ENCODE measurements around the gene EIF2D. TPM values are rescaled to one million over a fixed set of nuclear protein-coding genes. Genes with fewer than 3 reads are reported as not detected.

The EIF2D gene
- total and polyA plus RNA-seq, 2 of the 4 experiments (the other 2 are of a cell fraction), result 64.3 to 69.4 TPM

- TF ChIP-seq, protein P1, sequence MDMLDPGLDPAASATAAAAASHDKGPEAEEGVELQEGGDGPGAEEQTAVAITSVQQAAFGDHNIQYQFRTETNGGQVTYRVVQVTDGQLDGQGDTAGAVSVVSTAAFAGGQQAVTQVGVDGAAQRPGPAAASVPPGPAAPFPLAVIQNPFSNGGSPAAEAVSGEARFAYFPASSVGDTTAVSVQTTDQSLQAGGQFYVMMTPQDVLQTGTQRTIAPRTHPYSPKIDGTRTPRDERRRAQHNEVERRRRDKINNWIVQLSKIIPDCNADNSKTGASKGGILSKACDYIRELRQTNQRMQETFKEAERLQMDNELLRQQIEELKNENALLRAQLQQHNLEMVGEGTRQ (IDR thresholded peaks at IDR 0.05; ENCODE audit: low read depth, low read length), result no peak
Measured at GRCh38 chr1:206586501-206587445, 25.5 kb downstream of the EIF2D start (continued).

GRCh38 chr1:206584683-206585082, 27.6 kb downstream of the EIF2D start:
- in situ Hi-C loops (cut with MboI; ENCODE audit: low sequenced_read_pairs) (loop anchor here (5.0 kb wide), 2 partner anchors 37 to 97 kb away; no protein-coding TSS in a partner anchor), intact Hi-C loops (cut with micrococcal nuclease) (no loop called here), dilution Hi-C loops (cut with HindIII; ENCODE audit: low sequenced_read_pairs, unreplicated experiment) (no loop called here)
- no peak overlapping the region for H2AK5ac ChIP-seq (ENCODE audit: low read depth, low read length)
- ChIA-PET POLR2A (ENCODE audit: unreplicated experiment) (no interaction called here), CTCF (interaction anchor here (0.9 to 2.3 kb wide), 4 partner anchors 40 to 94 kb away, joined by 3 to 15 read pairs (median 6); no protein-coding TSS in a partner anchor)
- H3K9me3 ChIP-seq (ENCODE audit: control insufficient read depth, insufficient read depth, low read length), result no peaks in the 10 kb centered on the region
- DNase-seq (no peak), ATAC-seq (ENCODE audit: low read depth) (no peak)
- H3K56ac ChIP-seq (ENCODE audit: extremely low read depth, insufficient read depth, low read length), result no peak overlapping the region
- no peak overlapping the region for H3K4ac ChIP-seq (ENCODE audit: low read depth, low read length)
- no peak overlapping the region for H3K27ac ChIP-seq (ENCODE audit: insufficient read depth, low read length)
- no TSS peak for BruUV-seq (replicated peaks)
- H3K27me3 ChIP-seq (ENCODE audit: control insufficient read depth, insufficient read depth, low read length), result no peaks in the 10 kb centered on the region
- no peak overlapping the region for H4K8ac ChIP-seq (ENCODE audit: low read depth in 2 of 2, low read length in 2 of 2)
- no peak overlapping the region for H3K18ac ChIP-seq (ENCODE audit: low read depth, low read length)
- 86% methylated on average over 1 of the region's 4 CpGs; no CpG with 5 or more reads in 1 of the 2 experiments for WGBS, 2 experiments (ENCODE audit: extremely low coverage in 2 of 2, insufficient read length in 1 of 2)
- H3K4me3 ChIP-seq (ENCODE audit: insufficient read depth, low read depth, low read length), result no peak overlapping the region
- peaks cover 8% of the 10 kb centered on the region; the same call in 1 of the 2 replicates for H3K9me1 ChIP-seq (ENCODE audit: insufficient read depth, low read length)
- H3K4me1 ChIP-seq (ENCODE audit: control insufficient read depth, insufficient read depth, low read length), result peaks cover 13% of the 10 kb centered on the region
- H3K36me3 ChIP-seq (ENCODE audit: control insufficient read depth, insufficient read depth, low read length), result peaks cover 2% of the 10 kb centered on the region; the same call in 1 of the 2 replicates
- H4K5ac ChIP-seq (ENCODE audit: low read depth, low read length), result no peak overlapping the region
- H3K79me1 ChIP-seq (ENCODE audit: low read depth in 1 of 2, low read length in 2 of 2), result peaks cover 0 to 6% of the 10 kb centered on the region in 2 experiments; a peak in 1 of 4 replicates
- H4K20me1 ChIP-seq (ENCODE audit: insufficient read depth, low read length), result no peaks in the 10 kb centered on the region
- no peak overlapping the region for H3K9ac ChIP-seq (ENCODE audit: low read depth, low read length)
- no peak for TF ChIP-seq RAD21 (IDR thresholded peaks at IDR 0.05; ENCODE audit: low read length)
- TF ChIP-seq RCOR1 (IDR thresholded peaks at IDR 0.05; ENCODE audit: insufficient replicate concordance, low read length), result no peak
- no peak for TF ChIP-seq SMC3 (IDR thresholded peaks at IDR 0.05; ENCODE audit: low read depth, low read length)
- TF ChIP-seq, protein P1 (IDR thresholded peaks at IDR 0.05; ENCODE audit: low read depth, low read length), result no peak
- TF ChIP-seq CEBPB (IDR thresholded peaks at IDR 0.05; ENCODE audit: low read depth, low read length), result no peak
- TF ChIP-seq MXI1 (IDR thresholded peaks at IDR 0.05; ENCODE audit: borderline replicate concordance, low read depth, low read length), result no peak
- TF ChIP-seq RFX5 (IDR thresholded peaks at IDR 0.05; ENCODE audit: low read depth, low read length), result no peak
- no peak for TF ChIP-seq FOS (IDR thresholded peaks at IDR 0.05; ENCODE audit: low read depth, low read length)
- no peak for TF ChIP-seq CHD1 (IDR thresholded peaks at IDR 0.05; ENCODE audit: low read depth, low read length)
- TF ChIP-seq NFE2L2 (IDR thresholded peaks at IDR 0.05; ENCODE audit: low read depth, low read length), result no peak
- TF ChIP-seq, protein P2, sequence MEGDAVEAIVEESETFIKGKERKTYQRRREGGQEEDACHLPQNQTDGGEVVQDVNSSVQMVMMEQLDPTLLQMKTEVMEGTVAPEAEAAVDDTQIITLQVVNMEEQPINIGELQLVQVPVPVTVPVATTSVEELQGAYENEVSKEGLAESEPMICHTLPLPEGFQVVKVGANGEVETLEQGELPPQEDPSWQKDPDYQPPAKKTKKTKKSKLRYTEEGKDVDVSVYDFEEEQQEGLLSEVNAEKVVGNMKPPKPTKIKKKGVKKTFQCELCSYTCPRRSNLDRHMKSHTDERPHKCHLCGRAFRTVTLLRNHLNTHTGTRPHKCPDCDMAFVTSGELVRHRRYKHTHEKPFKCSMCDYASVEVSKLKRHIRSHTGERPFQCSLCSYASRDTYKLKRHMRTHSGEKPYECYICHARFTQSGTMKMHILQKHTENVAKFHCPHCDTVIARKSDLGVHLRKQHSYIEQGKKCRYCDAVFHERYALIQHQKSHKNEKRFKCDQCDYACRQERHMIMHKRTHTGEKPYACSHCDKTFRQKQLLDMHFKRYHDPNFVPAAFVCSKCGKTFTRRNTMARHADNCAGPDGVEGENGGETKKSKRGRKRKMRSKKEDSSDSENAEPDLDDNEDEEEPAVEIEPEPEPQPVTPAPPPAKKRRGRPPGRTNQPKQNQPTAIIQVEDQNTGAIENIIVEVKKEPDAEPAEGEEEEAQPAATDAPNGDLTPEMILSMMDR (conservative IDR thresholded peaks at IDR 0.05; ENCODE audit: low read depth, low read length), result no peak
- no peak overlapping the region for H3K23ac ChIP-seq (ENCODE audit: low read depth, low read length)
- H2AFZ ChIP-seq (replicated peaks; ENCODE audit: low read length, poor library complexity), result no peak overlapping the region
- H2BK5ac ChIP-seq (ENCODE audit: low read depth, low read length, poor library complexity, severe bottlenecking), result no peak overlapping the region
- H2BK120ac ChIP-seq (ENCODE audit: low read depth, low read length), result no peak overlapping the region
- no peak overlapping the region for H3K14ac ChIP-seq (replicated peaks; ENCODE audit: low read depth, low read length)
- H2BK15ac ChIP-seq (ENCODE audit: low read depth, low read length), result no peak overlapping the region
- no peak overlapping the region for H2BK20ac ChIP-seq (ENCODE audit: low read depth, low read length)
- no peak overlapping the region for H4K91ac ChIP-seq (ENCODE audit: insufficient read depth, low read depth, low read length)
- H3K4me2 ChIP-seq (ENCODE audit: low read depth, low read length), result no peak overlapping the region
- H2AK9ac ChIP-seq (replicated peaks; ENCODE audit: low read depth, low read length, poor library complexity), result no peak overlapping the region
